Liver (tissue), 9 donors: Measurements from ENCODE around the gene CXCL1. TPM values are rescaled to one million over a fixed set of nuclear protein-coding genes. Genes with fewer than 3 reads are reported as not detected.

ENCODE experiments used
- DNase-seq: peaks from one replicate; pipeline ENCODE4 v3.0.0-alpha.2; 2017; ENCODE audit warnings: low spot score
- H3K27ac ChIP-seq, 2 donors: one replicate each; pipeline ENCODE4 v1.7.0; 2013; ENCODE audit warnings: inconsistent platforms in 2 of 2, low read length in 2 of 2, control low read depth in 1 of 2, low read depth in 1 of 2, mild to moderate bottlenecking in 1 of 2
- H3K27me3 ChIP-seq, 4 donors: one replicate each; pipeline versions ENCODE4 v1.6.1 to v1.7.0; 2013; ENCODE audit warnings: low read length in 3 of 4, inconsistent platforms in 1 of 4, mild to moderate bottlenecking in 1 of 4, moderate library complexity in 1 of 4; ENCODE audit not compliant: control insufficient read depth in 4 of 4, insufficient read depth in 4 of 4
- H3K36me3 ChIP-seq, 4 donors: one replicate each; pipeline versions ENCODE4 v1.6.1 to v1.7.0; 2013; ENCODE audit warnings: low read length in 3 of 4, mild to moderate bottlenecking in 3 of 4, low read depth in 1 of 4, moderate library complexity in 1 of 4; ENCODE audit not compliant: control insufficient read depth in 4 of 4, insufficient read depth in 3 of 4
- H3K4me1 ChIP-seq, 4 donors: one replicate each; pipeline versions ENCODE4 v1.6.1 to v1.7.0; 2013; ENCODE audit warnings: low read length in 3 of 4, mild to moderate bottlenecking in 3 of 4, moderate library complexity in 1 of 4; ENCODE audit not compliant: control insufficient read depth in 4 of 4, insufficient read depth in 4 of 4
- H3K4me3 ChIP-seq, 3 donors: one replicate each; pipeline versions ENCODE4 v1.6.1 to v1.7.0; 2013; ENCODE audit warnings: low read length in 3 of 3, control low read depth in 1 of 3, low read depth in 1 of 3, mild to moderate bottlenecking in 1 of 3
- H3K9ac ChIP-seq, 2 donors: one replicate each; pipeline ENCODE4 v1.7.0; 2013; ENCODE audit warnings: low read length in 2 of 2, mild to moderate bottlenecking in 2 of 2, moderate library complexity in 2 of 2, control low read depth in 1 of 2, low read depth in 1 of 2
- H3K9me3 ChIP-seq, 4 donors: one replicate each; pipeline versions ENCODE4 v1.6.1 to v1.7.0; 2013; ENCODE audit warnings: low read length in 3 of 4; ENCODE audit not compliant: control insufficient read depth in 4 of 4
- CTCF ChIP-seq: fragments of 150-350 bp; IDR thresholded peaks from 2 replicates; pipeline ENCODE4 v1.5.1; 2017; ENCODE audit warnings: improper control_type of control experiment, low read depth, low read length; ENCODE audit not compliant: missing input control
- EGR1 ChIP-seq, 2 donors: IDR thresholded peaks; 2 replicates each; pipeline ENCODE4 v1.6.1; 2016 to 2018; ENCODE audit warnings: antibody characterized with exemption in 2 of 2, low read depth in 2 of 2
- FOXA1 ChIP-seq: IDR thresholded peaks from 2 replicates; pipeline ENCODE4 v1.6.1; 2016; ENCODE audit warnings: antibody characterized with exemption
- FOXA2 ChIP-seq: IDR thresholded peaks from 2 replicates; pipeline ENCODE4 v1.6.1; 2016; ENCODE audit warnings: antibody characterized with exemption
- GABPA ChIP-seq, 2 donors: IDR thresholded peaks in 1 of 2; conservative IDR thresholded peaks in 1 of 2; 2 replicates each; pipeline ENCODE4 v1.6.1; 2016; ENCODE audit warnings: antibody characterized with exemption in 2 of 2, mild to moderate bottlenecking in 1 of 2, moderate library complexity in 1 of 2
- HNF4A ChIP-seq, 2 donors: conservative IDR thresholded peaks; 2 replicates each; pipeline ENCODE4 v1.6.1; 2016; ENCODE audit warnings: antibody characterized with exemption in 2 of 2, mild to moderate bottlenecking in 2 of 2
- HNF4G ChIP-seq: IDR thresholded peaks from 2 replicates; pipeline ENCODE4 v1.6.1; 2016; ENCODE audit warnings: antibody characterized with exemption
- JUND ChIP-seq, 2 donors: IDR thresholded peaks; 2 replicates each; pipeline ENCODE4 v1.6.1; 2016; ENCODE audit warnings: antibody characterized with exemption in 2 of 2
- NR2F2 ChIP-seq: IDR thresholded peaks from 2 replicates; pipeline ENCODE4 v1.6.1; 2016; ENCODE audit warnings: antibody characterized with exemption
- RXRA ChIP-seq, 2 donors: IDR thresholded peaks; 2 replicates each; pipeline ENCODE4 v1.6.1; 2017 to 2018; ENCODE audit warnings: antibody characterized with exemption in 2 of 2, mild to moderate bottlenecking in 1 of 2
- SP1 ChIP-seq: IDR thresholded peaks from 2 replicates; pipeline ENCODE4 v1.6.1; 2018; ENCODE audit warnings: antibody characterized with exemption, mild to moderate bottlenecking
- TAF1 ChIP-seq: conservative IDR thresholded peaks from 2 replicates; pipeline ENCODE4 v1.6.1; 2016; ENCODE audit warnings: antibody characterized with exemption, mild to moderate bottlenecking
- WGBS: extraction: QIAGEN DNeasy Blood & Tissue Kit; methylation state at CpG from one replicate; pipeline ENCODE4 v1.1.7; 2013; 5-methylcytosine and 5-hydroxymethylcytosine counted together
- polyA plus RNA-seq, 2 donors: library from polyadenylated mRNA; stranded (reverse) in 1 of 2; unstranded in 1 of 2; fragments of 200-250 nt in 1 of 2; fragments of >200 nt in 1 of 2; fragmentation: Nextera tagmentation in 1 of 2; extraction: Ambion mirVana in 1 of 2; gene quantifications; one replicate each; pipeline versions ENCODE4 v1.2.1 to v1.2.3, GENCODE V29; 2013 to 2015
- total RNA-seq, 2 donors: library from RNA; depleted of rRNA; stranded (reverse); fragments of >200 nt; gene quantifications; one replicate each; pipeline ENCODE4 v1.2.3, GENCODE V29; 2014
- TF ChIP-seq, protein P1 (sequence below): IDR thresholded peaks from 2 replicates; pipeline ENCODE4 v1.6.1; 2016; ENCODE audit warnings: antibody characterized with exemption
- TF ChIP-seq, protein P2 (sequence below): IDR thresholded peaks from 2 replicates; pipeline ENCODE4 v1.6.1; 2016; ENCODE audit warnings: antibody characterized with exemption
- TF ChIP-seq, protein P3 (sequence below): IDR thresholded peaks from 2 replicates; pipeline ENCODE4 v1.6.1; 2016; ENCODE audit warnings: antibody characterized with exemption
- donor health status: healthy.
- donor health status: healthy.
- donor health status: healthy.
- donor health status: healthy.
- donor health status: healthy.

The CXCL1 gene
- total and polyA plus RNA-seq, 4 donors = 0.97 to 4.2 (median 2.8) TPM; not detected in 1

- TF ChIP-seq, protein P1, sequence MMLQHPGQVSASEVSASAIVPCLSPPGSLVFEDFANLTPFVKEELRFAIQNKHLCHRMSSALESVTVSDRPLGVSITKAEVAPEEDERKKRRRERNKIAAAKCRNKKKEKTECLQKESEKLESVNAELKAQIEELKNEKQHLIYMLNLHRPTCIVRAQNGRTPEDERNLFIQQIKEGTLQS = no peak
- TF ChIP-seq GABPA (IDR thresholded peaks at IDR 0.05 in 1 of 2, conservative IDR thresholded peaks at IDR 0.05 in 1 of 2) (no peak), RXRA (IDR thresholded peaks at IDR 0.05) (no peak), TAF1 (no peak)
- TF ChIP-seq, protein P2, sequence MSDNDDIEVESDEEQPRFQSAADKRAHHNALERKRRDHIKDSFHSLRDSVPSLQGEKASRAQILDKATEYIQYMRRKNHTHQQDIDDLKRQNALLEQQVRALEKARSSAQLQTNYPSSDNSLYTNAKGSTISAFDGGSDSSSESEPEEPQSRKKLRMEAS = no peak
- TF ChIP-seq, protein P3, sequence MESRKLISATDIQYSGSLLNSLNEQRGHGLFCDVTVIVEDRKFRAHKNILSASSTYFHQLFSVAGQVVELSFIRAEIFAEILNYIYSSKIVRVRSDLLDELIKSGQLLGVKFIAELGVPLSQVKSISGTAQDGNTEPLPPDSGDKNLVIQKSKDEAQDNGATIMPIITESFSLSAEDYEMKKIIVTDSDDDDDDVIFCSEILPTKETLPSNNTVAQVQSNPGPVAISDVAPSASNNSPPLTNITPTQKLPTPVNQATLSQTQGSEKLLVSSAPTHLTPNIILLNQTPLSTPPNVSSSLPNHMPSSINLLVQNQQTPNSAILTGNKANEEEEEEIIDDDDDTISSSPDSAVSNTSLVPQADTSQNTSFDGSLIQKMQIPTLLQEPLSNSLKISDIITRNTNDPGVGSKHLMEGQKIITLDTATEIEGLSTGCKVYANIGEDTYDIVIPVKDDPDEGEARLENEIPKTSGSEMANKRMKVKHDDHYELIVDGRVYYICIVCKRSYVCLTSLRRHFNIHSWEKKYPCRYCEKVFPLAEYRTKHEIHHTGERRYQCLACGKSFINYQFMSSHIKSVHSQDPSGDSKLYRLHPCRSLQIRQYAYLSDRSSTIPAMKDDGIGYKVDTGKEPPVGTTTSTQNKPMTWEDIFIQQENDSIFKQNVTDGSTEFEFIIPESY = no peak
These were observed 29.5 kb upstream of the CXCL1 start (continued) for GRCh38 chr4:73839715-73840114.

- Histone ChIP-seq H3K36me3 (no peaks in the 10 kb centered on the region), H3K27ac (no peak overlapping the region), H3K27me3 (peaks cover 0 to 2% (median 0%) of the 10 kb centered on the region in 4 donors), H3K4me3 (no peak overlapping the region), H3K4me1 (peaks cover 0 to 6% (median 2%) of the 10 kb centered on the region in 4 donors), H3K9me3 (no peaks in the 10 kb centered on the region), H3K9ac (no peak overlapping the region)
- no peak for DNase-seq
- TF ChIP-seq HNF4A (conservative IDR thresholded peaks at IDR 0.05) (no peak), CTCF (no peak), EGR1 (IDR thresholded peaks at IDR 0.05; ENCODE audit: low read depth in 2 of 2) (no peak), RXRA (IDR thresholded peaks at IDR 0.05) (no peak), NR2F2 (no peak), JUND (IDR thresholded peaks at IDR 0.05) (no peak), FOXA1 (no peak), TAF1 (no peak), SP1 (no peak), HNF4G (no peak), FOXA2 (no peak), GABPA (IDR thresholded peaks at IDR 0.05 in 1 of 2, conservative IDR thresholded peaks at IDR 0.05 in 1 of 2) (no peak)
- TF ChIP-seq, protein P3 = no peak
- TF ChIP-seq, protein P1 = no peak
- 69% methylated on average over 4 of the region's 4 CpGs for WGBS
These were observed 27.8 kb upstream of the CXCL1 start for GRCh38 chr4:73841243-73841925.
